Colon (tissue), 2 donors: ENCODE results near the gene LUC7L.
"Not testable (repeated sequence)": the region's sequence is repeated elsewhere in the genome, so short reads cannot be mapped to it uniquely, and the experiment has no call there.

Source experiments
- FAIRE-seq: peaks from 2 replicates; lab custom pipeline; 2012; peaks lifted over from hg19 to GRCh38; lab: Jason Lieb, UNC
- donor health status: control.
- donor health status: control.

The LUC7L gene

DNA sequence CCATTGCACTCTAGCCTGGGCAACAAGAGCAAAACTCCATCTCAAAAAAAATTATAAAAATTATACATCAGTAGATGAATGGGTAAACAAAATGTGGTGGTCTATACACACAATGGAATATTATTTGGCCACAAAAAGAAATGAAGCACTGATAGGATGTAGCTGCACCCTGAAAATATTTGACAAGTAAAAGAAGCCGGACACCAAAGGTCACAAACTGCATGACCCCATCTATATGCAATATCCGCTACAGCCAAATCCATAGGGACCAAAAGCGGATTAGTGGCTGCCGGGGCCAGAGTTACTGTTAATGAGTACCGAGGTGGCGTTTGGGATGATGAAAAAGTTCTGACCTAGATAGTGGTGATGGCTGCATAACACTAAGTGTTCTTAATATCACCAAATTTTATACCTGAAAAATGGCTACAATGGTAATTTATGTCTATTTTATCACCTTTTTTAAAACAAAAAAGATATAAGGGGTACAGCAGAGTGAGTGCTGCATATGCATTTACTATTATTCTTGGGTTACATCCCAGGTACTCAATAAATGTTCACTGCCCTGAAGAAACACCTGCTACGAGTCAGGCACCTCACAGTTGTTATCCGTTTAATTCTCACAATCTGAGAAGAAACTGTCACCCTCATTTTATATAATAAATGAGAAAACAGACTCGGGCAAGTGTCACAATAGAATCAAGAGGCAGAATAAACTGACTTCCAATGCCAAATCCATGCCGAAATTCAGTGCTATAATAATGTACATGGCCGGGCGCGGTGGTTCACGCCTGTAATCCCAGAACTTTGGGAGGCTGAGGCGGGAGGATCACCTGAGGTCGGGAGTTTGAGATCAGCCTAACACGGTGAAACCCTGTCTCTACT lies 49.8 kb downstream of the LUC7L start:
- FAIRE-seq, result no peak

DNA sequence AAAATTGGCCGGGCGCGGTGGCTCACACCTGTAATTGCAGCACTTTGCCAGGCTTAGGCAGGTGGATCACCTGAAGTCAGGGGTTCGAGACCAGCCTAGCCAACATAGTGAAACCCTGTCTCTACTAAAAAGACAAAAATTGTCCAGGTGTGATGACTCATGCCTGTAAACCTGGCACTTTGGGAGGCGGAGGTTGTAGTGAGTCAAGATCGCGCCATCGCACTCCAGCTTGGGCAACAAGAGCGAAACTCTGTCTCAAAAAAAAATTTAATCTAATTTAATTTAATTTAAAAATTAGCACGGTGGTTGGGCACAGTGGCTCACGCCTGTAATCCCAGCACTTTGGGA lies 50.6 kb downstream of the LUC7L start:
- no peak for FAIRE-seq

DNA sequence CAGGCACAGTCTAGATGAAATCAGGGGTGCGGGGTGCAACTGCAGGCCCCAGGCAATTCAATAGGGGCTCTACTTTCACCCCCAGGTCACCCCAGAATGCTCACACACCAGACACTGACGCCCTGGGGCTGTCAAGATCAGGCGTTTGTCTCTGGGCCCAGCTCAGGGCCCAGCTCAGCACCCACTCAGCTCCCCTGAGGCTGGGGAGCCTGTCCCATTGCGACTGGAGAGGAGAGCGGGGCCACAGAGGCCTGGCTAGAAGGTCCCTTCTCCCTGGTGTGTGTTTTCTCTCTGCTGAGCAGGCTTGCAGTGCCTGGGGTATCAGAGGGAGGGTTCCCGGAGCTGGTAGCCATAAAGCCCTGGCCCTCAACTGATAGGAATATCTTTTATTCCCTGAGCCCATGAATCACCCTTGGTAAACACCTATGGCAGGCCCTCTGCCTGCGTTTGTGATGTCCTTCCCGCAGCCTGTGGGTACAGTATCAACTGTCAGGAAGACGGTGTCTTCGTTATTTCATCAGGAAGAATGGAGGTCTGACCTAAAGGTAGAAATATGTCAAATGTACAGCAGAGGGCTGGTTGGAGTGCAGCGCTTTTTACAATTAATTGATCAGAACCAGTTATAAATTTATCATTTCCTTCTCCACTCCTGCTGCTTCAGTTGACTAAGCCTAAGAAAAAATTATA lies 51.1 kb downstream of the LUC7L start:
- FAIRE-seq, result no peak

DNA sequence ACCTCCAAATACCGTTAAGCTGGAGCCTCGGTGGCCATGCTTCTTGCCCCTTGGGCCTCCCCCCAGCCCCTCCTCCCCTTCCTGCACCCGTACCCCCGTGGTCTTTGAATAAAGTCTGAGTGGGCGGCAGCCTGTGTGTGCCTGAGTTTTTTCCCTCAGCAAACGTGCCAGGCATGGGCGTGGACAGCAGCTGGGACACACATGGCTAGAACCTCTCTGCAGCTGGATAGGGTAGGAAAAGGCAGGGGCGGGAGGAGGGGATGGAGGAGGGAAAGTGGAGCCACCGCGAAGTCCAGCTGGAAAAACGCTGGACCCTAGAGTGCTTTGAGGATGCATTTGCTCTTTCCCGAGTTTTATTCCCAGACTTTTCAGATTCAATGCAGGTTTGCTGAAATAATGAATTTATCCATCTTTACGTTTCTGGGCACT lies 51.8 kb downstream of the LUC7L start:
- FAIRE-seq, result no peak

DNA sequence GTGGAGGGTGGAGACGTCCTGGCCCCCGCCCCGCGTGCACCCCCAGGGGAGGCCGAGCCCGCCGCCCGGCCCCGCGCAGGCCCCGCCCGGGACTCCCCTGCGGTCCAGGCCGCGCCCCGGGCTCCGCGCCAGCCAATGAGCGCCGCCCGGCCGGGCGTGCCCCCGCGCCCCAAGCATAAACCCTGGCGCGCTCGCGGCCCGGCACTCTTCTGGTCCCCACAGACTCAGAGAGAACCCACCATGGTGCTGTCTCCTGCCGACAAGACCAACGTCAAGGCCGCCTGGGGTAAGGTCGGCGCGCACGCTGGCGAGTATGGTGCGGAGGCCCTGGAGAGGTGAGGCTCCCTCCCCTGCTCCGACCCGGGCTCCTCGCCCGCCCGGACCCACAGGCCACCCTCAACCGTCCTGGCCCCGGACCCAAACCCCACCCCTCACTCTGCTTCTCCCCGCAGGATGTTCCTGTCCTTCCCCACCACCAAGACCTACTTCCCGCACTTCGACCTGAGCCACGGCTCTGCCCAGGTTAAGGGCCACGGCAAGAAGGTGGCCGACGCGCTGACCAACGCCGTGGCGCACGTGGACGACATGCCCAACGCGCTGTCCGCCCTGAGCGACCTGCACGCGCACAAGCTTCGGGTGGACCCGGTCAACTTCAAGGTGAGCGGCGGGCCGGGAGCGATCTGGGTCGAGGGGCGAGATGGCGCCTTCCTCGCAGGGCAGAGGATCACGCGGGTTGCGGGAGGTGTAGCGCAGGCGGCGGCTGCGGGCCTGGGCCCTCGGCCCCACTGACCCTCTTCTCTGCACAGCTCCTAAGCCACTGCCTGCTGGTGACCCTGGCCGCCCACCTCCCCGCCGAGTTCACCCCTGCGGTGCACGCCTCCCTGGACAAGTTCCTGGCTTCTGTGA lies 52.5 kb downstream of the LUC7L start, which contains the start of gene HBA1:
Gene HBA1 (plus strand): TSS at position 204 of the 906 bp plus-strand sequence. CDS start 37 bp downstream, at position 241.
- FAIRE-seq, result not testable (repeated sequence)

DNA sequence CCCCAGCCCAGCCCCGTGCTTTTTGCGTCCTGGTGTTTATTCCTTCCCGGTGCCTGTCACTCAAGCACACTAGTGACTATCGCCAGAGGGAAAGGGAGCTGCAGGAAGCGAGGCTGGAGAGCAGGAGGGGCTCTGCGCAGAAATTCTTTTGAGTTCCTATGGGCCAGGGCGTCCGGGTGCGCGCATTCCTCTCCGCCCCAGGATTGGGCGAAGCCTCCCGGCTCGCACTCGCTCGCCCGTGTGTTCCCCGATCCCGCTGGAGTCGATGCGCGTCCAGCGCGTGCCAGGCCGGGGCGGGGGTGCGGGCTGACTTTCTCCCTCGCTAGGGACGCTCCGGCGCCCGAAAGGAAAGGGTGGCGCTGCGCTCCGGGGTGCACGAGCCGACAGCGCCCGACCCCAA lies 53.2 kb downstream of the LUC7L start:
- not testable (repeated sequence) for FAIRE-seq

GRCh38 chr16:175011-175949 lies 54.0 kb downstream of the LUC7L start:
- FAIRE-seq, result no peak

GRCh38 chr16:173928-174769 lies 55.1 kb downstream of the LUC7L start:
- FAIRE-seq, result not testable (repeated sequence)

DNA sequence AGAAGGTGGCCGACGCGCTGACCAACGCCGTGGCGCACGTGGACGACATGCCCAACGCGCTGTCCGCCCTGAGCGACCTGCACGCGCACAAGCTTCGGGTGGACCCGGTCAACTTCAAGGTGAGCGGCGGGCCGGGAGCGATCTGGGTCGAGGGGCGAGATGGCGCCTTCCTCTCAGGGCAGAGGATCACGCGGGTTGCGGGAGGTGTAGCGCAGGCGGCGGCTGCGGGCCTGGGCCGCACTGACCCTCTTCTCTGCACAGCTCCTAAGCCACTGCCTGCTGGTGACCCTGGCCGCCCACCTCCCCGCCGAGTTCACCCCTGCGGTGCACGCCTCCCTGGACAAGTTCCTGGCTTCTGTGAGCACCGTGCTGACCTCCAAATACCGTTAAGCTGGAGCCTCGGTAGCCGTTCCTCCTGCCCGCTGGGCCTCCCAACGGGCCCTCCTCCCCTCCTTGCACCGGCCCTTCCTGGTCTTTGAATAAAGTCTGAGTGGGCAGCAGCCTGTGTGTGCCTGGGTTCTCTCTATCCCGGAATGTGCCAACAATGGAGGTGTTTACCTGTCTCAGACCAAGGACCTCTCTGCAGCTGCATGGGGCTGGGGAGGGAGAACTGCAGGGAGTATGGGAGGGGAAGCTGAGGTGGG lies 55.9 kb downstream of the LUC7L start:
- not testable (repeated sequence) for FAIRE-seq

DNA sequence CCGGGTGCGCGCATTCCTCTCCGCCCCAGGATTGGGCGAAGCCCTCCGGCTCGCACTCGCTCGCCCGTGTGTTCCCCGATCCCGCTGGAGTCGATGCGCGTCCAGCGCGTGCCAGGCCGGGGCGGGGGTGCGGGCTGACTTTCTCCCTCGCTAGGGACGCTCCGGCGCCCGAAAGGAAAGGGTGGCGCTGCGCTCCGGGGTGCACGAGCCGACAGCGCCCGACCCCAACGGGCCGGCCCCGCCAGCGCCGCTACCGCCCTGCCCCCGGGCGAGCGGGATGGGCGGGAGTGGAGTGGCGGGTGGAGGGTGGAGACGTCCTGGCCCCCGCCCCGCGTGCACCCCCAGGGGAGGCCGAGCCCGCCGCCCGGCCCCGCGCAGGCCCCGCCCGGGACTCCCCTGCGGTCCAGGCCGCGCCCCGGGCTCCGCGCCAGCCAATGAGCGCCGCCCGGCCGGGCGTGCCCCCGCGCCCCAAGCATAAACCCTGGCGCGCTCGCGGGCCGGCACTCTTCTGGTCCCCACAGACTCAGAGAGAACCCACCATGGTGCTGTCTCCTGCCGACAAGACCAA lies 56.8 kb downstream of the LUC7L start, which contains the start of gene HBA2:
Gene HBA2 (plus strand): TSS at position 503 of the 568 bp plus-strand sequence. CDS start 37 bp downstream, at position 540.
- not testable (repeated sequence) for FAIRE-seq

DNA sequence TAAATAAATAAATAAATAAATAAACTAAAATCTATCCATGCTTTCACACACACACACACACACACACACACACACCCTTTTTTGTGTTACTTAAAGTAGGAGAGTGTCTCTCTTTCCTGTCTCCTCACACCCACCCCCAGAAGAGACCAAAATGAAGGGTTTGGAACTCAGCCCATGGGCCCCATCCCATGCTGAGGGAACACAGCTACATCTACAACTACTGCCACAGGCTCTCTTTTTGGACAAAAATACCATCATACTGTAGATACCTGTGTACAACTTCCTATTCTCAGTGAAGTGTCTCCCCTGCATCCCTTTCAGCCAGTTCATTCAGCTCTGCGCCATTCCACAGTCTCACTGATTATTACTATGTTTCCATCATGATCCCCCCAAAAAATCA lies 58.5 kb downstream of the LUC7L start:
- FAIRE-seq, result no peak

- not testable (repeated sequence) for FAIRE-seq
Measured at GRCh38 chr16:170088-170507, 59.2 kb downstream of the LUC7L start.

GRCh38 chr16:169014-169413 lies 60.2 kb downstream of the LUC7L start:
- no peak for FAIRE-seq

- no peak for FAIRE-seq
Measured at GRCh38 chr16:168424-168823, 60.8 kb downstream of the LUC7L start.

- FAIRE-seq, result no peak
Measured at GRCh38 chr16:167122-167690, 62.0 kb downstream of the LUC7L start.

- FAIRE-seq, result no peak
Measured at GRCh38 chr16:166375-167121, 62.7 kb downstream of the LUC7L start.

DNA sequence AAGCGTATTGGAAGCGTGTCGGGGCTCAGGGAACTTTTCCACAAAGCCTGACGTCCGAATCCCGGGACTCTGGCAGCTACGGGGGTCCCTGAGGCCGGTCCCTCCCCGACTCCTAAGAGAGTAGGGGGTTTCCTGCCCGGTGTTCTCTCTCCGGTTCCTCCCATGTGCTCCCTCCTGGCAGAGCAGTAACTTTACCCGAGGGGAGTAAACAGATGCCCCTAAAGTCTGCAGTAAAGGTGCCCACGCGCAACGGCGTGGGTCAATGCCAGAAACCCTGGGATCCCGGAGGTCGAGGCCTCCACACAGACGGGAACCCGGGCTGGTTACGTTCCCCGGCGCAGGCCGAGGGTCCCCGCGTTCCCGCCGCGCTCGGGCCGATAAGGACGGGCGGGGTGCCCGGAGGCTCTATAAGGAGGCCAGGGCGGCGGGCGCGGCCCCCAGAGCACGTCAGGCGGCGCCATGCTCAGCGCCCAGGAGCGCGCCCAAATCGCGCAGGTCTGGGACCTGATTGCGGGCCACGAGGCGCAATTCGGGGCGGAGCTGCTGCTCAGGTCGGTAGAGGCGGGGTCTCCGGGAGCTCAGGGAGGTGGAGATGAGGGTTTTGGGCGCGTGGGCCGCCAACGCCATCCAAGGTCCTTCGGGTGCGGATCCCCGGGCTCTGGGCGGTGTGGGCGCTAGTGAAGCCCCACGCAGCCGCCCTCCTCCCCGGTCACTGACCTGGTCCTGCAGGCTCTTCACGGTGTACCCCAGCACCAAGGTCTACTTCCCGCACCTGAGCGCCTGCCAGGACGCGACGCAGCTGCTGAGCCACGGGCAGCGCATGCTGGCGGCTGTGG lies 63.5 kb downstream of the LUC7L start, which contains the start of gene HBM:
Gene HBM (plus strand): TSS at position 440 of the 836 bp plus-strand sequence. CDS start 20 bp downstream, at position 460.
- FAIRE-seq, result no peak
